ENCODE measurements around the gene FAM237A.

The FAM237A gene

DNA sequence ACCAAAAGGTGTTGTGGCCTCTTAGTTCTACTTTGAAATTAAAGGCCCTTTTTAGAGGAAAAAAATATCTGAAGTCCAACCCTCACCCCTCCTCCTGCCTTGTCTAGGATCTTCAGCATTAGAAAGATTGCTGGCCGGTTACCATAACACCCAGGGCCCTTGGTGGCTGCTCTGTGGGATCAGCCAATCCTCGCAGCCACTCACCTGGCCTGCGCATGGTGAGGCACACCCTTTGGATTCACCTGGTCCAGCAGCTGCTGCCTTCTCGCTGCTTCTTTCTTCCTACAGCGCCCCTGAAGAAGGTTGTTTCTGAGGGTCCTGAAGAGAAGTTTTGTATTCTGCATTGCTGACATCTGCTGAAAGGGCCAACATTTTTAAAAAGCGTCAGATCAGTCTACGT lies 50.7 kb downstream of the FAM237A start:
- no peak for DNase-seq

DNA sequence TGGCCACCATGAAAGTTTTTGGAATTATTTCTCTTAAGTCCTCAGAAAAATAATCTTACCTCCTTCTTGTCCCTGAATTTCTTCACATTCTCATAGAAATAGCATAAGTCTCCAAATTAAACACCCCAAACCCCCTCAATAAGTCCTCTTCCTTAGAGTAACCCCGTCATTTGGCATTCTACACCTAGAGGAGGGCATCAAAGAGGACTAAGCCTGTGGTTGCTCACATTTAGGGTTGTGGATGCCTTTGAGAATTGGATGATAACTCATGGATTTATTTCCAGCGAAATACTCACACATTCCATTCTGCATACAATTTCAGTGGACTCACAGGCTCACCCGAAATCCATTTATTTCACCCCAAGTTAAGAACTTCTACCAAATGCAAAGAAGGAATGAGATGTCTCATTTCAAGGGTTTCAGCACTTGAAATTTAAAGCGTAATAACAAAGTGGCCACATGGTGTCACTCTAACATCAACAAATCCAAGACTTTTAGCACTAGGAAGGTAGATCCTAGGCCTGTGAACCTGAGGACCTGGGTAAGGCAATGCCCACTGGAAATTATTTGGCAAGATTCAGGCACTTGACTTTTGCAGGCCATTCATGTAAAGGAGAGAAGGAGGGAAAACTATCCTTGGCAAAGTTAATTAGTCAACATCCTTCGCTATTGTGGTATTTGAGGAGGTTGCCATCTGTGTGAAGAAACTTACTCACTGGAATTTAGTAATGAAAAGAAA lies 51.3 kb downstream of the FAM237A start:
- DNase-seq, result peak in 3 of 14 donors; percentile 4 to 43 (median 17)

DNA sequence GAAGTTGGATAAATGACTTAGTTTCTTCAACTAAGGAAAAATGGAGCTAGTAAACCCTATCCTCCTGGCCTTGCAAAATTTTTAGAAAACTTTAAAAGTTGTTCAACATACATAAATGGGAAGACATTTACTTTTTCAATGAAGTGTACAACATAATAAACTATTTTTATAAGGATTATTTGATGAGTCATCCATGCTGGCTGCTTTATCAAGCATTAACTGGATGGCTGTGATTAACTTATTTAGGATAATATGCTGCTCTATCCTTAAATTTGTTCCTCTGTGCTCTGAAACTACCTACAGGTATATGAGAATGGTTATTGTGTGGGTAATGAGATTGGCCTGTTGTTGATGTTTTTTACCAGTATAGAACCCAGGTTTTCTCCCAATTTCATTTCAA lies 54.6 kb downstream of the FAM237A start:
- DNase-seq, result no peak

DNA sequence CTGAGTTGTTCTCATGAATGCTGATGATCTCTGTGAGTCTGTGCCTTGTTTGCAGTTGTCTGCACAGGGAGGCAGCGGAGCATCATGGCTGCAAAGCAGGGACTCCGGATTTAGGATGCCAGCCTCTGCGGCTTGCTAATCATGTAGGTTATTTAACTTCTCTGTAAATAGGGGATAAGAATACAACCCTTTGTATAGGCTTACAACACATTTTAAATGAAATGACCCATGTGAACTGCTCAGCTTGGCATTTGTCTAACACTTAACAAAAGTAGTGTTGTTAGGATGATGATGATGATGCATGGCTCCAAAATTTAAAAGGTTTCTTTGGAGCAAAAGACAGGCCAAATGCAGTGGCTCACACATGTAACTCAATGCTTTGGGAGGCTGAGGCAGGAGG lies 56.5 kb downstream of the FAM237A start:
- DNase-seq, result no peak

Data from C1 segment of cervical spinal cord (tissue), 14 donors.